Upper lobe of left lung (tissue), 6 donors: ENCODE data around the gene DMTF1. TPM values are rescaled to one million over a fixed set of nuclear protein-coding genes. Genes with fewer than 3 reads are reported as not detected.
"Not testable (repeated sequence)": the region's sequence is repeated elsewhere in the genome, so short reads cannot be mapped to it uniquely, and the experiment has no call there.

Source experiments
- ATAC-seq, 2 donors: fragments of 200-7000 bp; cut with Tn5 transposase; one replicate each; pipeline ENCODE4 v1.9.1; 2022; ENCODE audit warnings: mild to moderate bottlenecking in 2 of 2, moderate library complexity in 2 of 2; ENCODE audit not compliant: low FRiP score in 2 of 2
- DNase-seq, 2 donors: peaks; one replicate each; pipeline ENCODE4 v3.0.0-alpha.2; 2019 to 2020
- H3K27ac ChIP-seq, 4 donors: fragments of 200-600 bp; sonication (generic); one replicate each; pipeline ENCODE4 v1.5.1; 2016 to 2019
- H3K27me3 ChIP-seq, 4 donors: fragments of 200-600 bp; sonication (generic); one replicate each; pipeline ENCODE4 v1.5.1; 2017 to 2019
- H3K36me3 ChIP-seq, 4 donors: fragments of 200-600 bp; sonication (generic); one replicate each; pipeline ENCODE4 v1.5.1; 2016 to 2019
- H3K4me1 ChIP-seq, 4 donors: fragments of 200-600 bp; sonication (generic); one replicate each; pipeline ENCODE4 v1.5.1; 2018 to 2019
- H3K4me3 ChIP-seq, 4 donors: fragments of 200-600 bp; sonication (generic); one replicate each; pipeline ENCODE4 v1.5.1; 2017 to 2019; ENCODE audit warnings: mild to moderate bottlenecking in 2 of 4, moderate library complexity in 1 of 4
- H3K9me3 ChIP-seq, 4 donors: fragments of 200-600 bp; sonication (generic); one replicate each; pipeline ENCODE4 v1.5.1; 2018 to 2019
- EP300 ChIP-seq, 4 donors: sonication (generic); formaldehyde crosslinking; IDR thresholded peaks; one replicate each; pipeline ENCODE4 v1.5.1; 2017; ENCODE audit warnings: antibody characterized with exemption in 4 of 4, control low read depth in 2 of 4
- POLR2A ChIP-seq, 4 donors: fragments of 450-650 bp; IDR thresholded peaks; one replicate each; pipeline ENCODE4 v1.5.1; 2016 to 2017; ENCODE audit warnings: antibody characterized with exemption in 4 of 4, mild to moderate bottlenecking in 2 of 4
- POLR2AphosphoS5 ChIP-seq, 2 donors: sonication (generic); formaldehyde crosslinking; IDR thresholded peaks; one replicate each; pipeline ENCODE4 v1.5.1; 2017; ENCODE audit warnings: antibody characterized with exemption in 2 of 2
- WGBS, 2 donors: methylation state at CpG; one replicate each; pipeline ENCODE4 v1.1.5; 2017 to 2018; 5-methylcytosine and 5-hydroxymethylcytosine counted together
- small RNA-seq, 4 donors: library from RNA; depleted of rRNA; stranded (forward); fragments of <200 nt; gene quantifications; one replicate each; pipeline ENCODE3, GENCODE V24; 2016
- total RNA-seq, 6 donors: library from RNA; depleted of rRNA in 4 of 6; stranded (reverse); fragments of >200 nt in 4 of 6; gene quantifications; one replicate each; pipeline versions ENCODE4 v1.1.0 to v1.2.1, GENCODE V29; 2016 to 2021
- TF ChIP-seq, protein P1 (sequence below), 6 experiments: fragments of 450-650 bp in 4 of 6; fragments of 200-600 bp in 2 of 6; sonication (generic) in 2 of 6; IDR thresholded peaks; one replicate each; pipeline ENCODE4 v1.5.1; 2016 to 2019; ENCODE audit warnings: antibody characterized with exemption in 6 of 6
- donor health status: DM: no; HTN: no; CAD: no; lungs with moderate emphysema.
- donor health status: DM: no; HTN: yes; CAD: no; lungs with severe emphysema.

The DMTF1 gene
- total RNA-seq, 6 donors from 2014 or later, result 51.8 to 258 (median 77.7) TPM

- Histone ChIP-seq H3K4me1 (peaks cover 0 to 5% (median 3%) of the 10 kb centered on the region in 4 donors), H3K36me3 (no peaks in the 10 kb centered on the region), H3K9me3 (no peaks in the 10 kb centered on the region), H3K4me3 (no peak overlapping the region), H3K27ac (no peak overlapping the region), H3K27me3 (no peaks in the 10 kb centered on the region)
- DNase-seq (no peak), ATAC-seq (no peak)
- no peak for TF ChIP-seq POLR2A (IDR thresholded peaks at IDR 0.05)
- no peak for TF ChIP-seq EP300 (IDR thresholded peaks at IDR 0.05)
- TF ChIP-seq, protein P1, sequence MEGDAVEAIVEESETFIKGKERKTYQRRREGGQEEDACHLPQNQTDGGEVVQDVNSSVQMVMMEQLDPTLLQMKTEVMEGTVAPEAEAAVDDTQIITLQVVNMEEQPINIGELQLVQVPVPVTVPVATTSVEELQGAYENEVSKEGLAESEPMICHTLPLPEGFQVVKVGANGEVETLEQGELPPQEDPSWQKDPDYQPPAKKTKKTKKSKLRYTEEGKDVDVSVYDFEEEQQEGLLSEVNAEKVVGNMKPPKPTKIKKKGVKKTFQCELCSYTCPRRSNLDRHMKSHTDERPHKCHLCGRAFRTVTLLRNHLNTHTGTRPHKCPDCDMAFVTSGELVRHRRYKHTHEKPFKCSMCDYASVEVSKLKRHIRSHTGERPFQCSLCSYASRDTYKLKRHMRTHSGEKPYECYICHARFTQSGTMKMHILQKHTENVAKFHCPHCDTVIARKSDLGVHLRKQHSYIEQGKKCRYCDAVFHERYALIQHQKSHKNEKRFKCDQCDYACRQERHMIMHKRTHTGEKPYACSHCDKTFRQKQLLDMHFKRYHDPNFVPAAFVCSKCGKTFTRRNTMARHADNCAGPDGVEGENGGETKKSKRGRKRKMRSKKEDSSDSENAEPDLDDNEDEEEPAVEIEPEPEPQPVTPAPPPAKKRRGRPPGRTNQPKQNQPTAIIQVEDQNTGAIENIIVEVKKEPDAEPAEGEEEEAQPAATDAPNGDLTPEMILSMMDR (IDR thresholded peaks at IDR 0.05), result no peak
- TF ChIP-seq POLR2AphosphoS5 (IDR thresholded peaks at IDR 0.05), result no peak
Observed at GRCh38 chr7:87234949-87235348, 82.7 kb downstream of the DMTF1 start.

- WGBS, 2 donors, result 59 to 60% methylated on average over 8 to 11 of the region's 11 CpGs
- H3K27ac ChIP-seq, H3K36me3 ChIP-seq, H3K27me3 ChIP-seq, H3K4me1 ChIP-seq, H3K4me3 ChIP-seq, H3K9me3 ChIP-seq, ATAC-seq: not testable (repeated sequence)
- peak in 1 of 2 donors; percentile 38 for DNase-seq
Observed at GRCh38 chr7:87238464-87239051, 86.3 kb downstream of the DMTF1 start.

DNA sequence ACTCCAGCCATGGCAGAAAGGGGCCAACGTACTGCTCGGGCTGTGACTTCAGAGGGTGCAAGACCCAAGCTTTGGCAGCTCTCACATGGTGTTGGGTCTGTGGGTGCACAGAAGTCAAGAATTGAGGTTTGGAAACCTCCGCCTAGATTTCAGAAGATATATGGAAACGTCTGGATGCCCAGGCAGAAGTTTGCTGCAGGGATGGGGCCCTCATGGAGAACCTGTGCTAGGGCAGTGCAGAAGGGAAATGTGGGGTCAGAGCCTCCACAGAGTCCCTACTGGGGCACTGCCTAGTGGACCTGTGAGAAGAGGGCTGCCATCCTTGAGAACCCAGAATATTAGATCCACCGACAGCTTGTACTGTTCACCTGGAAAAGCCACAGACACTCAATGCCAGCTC lies 93.4 kb downstream of the DMTF1 start:
- H3K9me3 ChIP-seq, H3K4me3 ChIP-seq, H3K27ac ChIP-seq, ATAC-seq, H3K36me3 ChIP-seq, H3K4me1 ChIP-seq, H3K27me3 ChIP-seq, DNase-seq: not testable (repeated sequence)
- 93 to 96% methylated on average over 3 to 5 of the region's 5 CpGs for WGBS, 2 donors

Small RNA genes lying within 50 kb of the gene (small RNA-seq; reads per million reads assigned to genes)
- gene RF00019 (0 reads per million in 4 donors), gene RF02271 (0 reads per million in 4 donors)

Other genes with a start within 250 kb of the DMTF1 start
- gene ELAPOR2, start 92.8 kb upstream of the DMTF1 start, total RNA-seq, result 100 to 1,000 TPM in 1 of 6 donors, 10 to 100 TPM in 5; 25.4 to 107 (median 71.0) TPM
- gene TMEM243, start 67.3 kb downstream of the DMTF1 start, total RNA-seq, result 100 to 1,000 TPM in 2 of 6 donors, 10 to 100 TPM in 4; 75.9 to 178 (median 99.1) TPM
- 10 to 100 TPM in 1 of 6 donors, 1 to 10 TPM in 5; 2.9 to 16.6 (median 8.6) TPM for gene CROT, start 193.2 kb downstream of the DMTF1 start, total RNA-seq